K562 (cell line): ENCODE measurements around the gene ZSCAN26. TPM values are rescaled to one million over a fixed set of nuclear protein-coding genes. Genes with fewer than 3 reads are reported as not detected.

Experiments used
- ARNT ChIP-seq, 2 experiments: fragments of 450-650 bp; IDR thresholded peaks; 2 replicates each; pipeline ENCODE4 v1.6.1; 2016; ENCODE audit warnings: mild to moderate bottlenecking in 1 of 2
- FOXJ2 ChIP-seq: fragments of 200-800 bp; sonication (Bioruptor generic); IDR thresholded peaks from 2 replicates; pipeline ENCODE4 v1.6.1; 2016; ENCODE audit warnings: missing genetic modification characterization, missing compliant biosample characterization
- FOXM1 ChIP-seq, 2 experiments: fragments of 450-650 bp in 1 of 2; sonication (generic) in 1 of 2; formaldehyde crosslinking in 1 of 2; IDR thresholded peaks; 2 replicates each; pipeline versions ENCODE4 v1.6.1 to v1.9.0; 2017 to 2022; ENCODE audit warnings: low read depth in 2 of 2, mild to moderate bottlenecking in 2 of 2, missing genetic modification reagents in 1 of 2, moderate library complexity in 1 of 2
- HMGN3 ChIP-seq: IDR thresholded peaks from 2 replicates; pipeline ENCODE4 v1.6.1; 2011; ENCODE audit warnings: borderline replicate concordance, low read depth, mild to moderate bottlenecking, mixed read lengths, low read length; ENCODE audit not compliant: insufficient read length; ENCODE audit errors: extremely low read depth
- MXI1 ChIP-seq: IDR thresholded peaks from 2 replicates; pipeline ENCODE4 v1.6.1; 2011; ENCODE audit warnings: low read depth, mild to moderate bottlenecking, improper control_type of control experiment, low read length
- NFIX ChIP-seq: fragments of 250-450 bp; sonication (Bioruptor Pico); IDR thresholded peaks from 2 replicates; pipeline ENCODE4 v1.4.0; 2020; ENCODE audit warnings: low read depth, mild to moderate bottlenecking, moderate library complexity
- NUFIP1 ChIP-seq: fragments of 450-650 bp; IDR thresholded peaks from 2 replicates; pipeline ENCODE4 v1.6.1; 2018; ENCODE audit not compliant: partially characterized antibody
- PTRF ChIP-seq: fragments of 450-650 bp; IDR thresholded peaks from 2 replicates; pipeline ENCODE4 v1.6.1; 2016; ENCODE audit warnings: mild to moderate bottlenecking, missing genetic modification characterization, missing compliant biosample characterization
- RNF2 ChIP-seq: sonication (generic); IDR thresholded peaks from 2 replicates; pipeline ENCODE4 v1.6.1; 2016
- SMAD2 ChIP-seq: fragments of 150-350 bp; IDR thresholded peaks from 2 replicates; pipeline ENCODE4 v1.6.1; 2014; ENCODE audit warnings: low read depth, mild to moderate bottlenecking, low read length
- U2AF2 ChIP-seq: fragments of 200-400 bp; formaldehyde crosslinking; optimal IDR thresholded peaks from 2 replicates; pipeline ENCODE3; 2017; ENCODE audit warnings: low read depth, mild to moderate bottlenecking, low read length
- WHSC1 ChIP-seq: IDR thresholded peaks from one replicate; pipeline ENCODE4 v1.6.1; 2012; ENCODE audit warnings: low read length, control low read depth, inconsistent platforms
- ZBTB43 ChIP-seq: sonication (generic); formaldehyde crosslinking; IDR thresholded peaks from 2 replicates; pipeline ENCODE4 v1.8.0; 2023; ENCODE audit warnings: mild to moderate bottlenecking, missing genetic modification reagents
- ZNF324 ChIP-seq: fragments of 250-450 bp; sonication (Bioruptor Pico); IDR thresholded peaks from 2 replicates; pipeline ENCODE4 v1.4.0; 2020; ENCODE audit warnings: mild to moderate bottlenecking
- ZNF445 ChIP-seq: fragments of 250-450 bp; sonication (Bioruptor Pico); IDR thresholded peaks from 2 replicates; pipeline ENCODE4 v1.4.0; 2020; ENCODE audit warnings: low read depth, mild to moderate bottlenecking, moderate library complexity
- polyA plus RNA-seq, 8 experiments: library from polyadenylated mRNA; depleted of rRNA in 4 of 8; stranded (reverse) in 5 of 8; unstranded in 3 of 8; fragments of >200 nt; fragmentation: Nextera tagmentation in 2 of 8; fragmentation: Illumina TruSeq in 1 of 8; extraction: Ambion mirVana in 2 of 8; extraction: Trizol in 1 of 8; gene quantifications; 2 replicates each; pipeline versions ENCODE4 v1.2.1 to v1.2.3, GENCODE V29; 2011 to 2014; ENCODE audit warnings: inconsistent platforms in 1 of 8, missing spikeins in 1 of 8
- total RNA-seq, 7 experiments: library from RNA; depleted of rRNA in 6 of 7; stranded (reverse); fragments of >200 nt in 6 of 7; fragmentation: Illumina TruSeq in 2 of 7; extraction: Trizol in 2 of 7; gene quantifications; 2 replicates each; pipeline versions ENCODE4 v1.2.1 to v1.2.3, GENCODE V29; 2011 to 2021; ENCODE audit warnings: low replicate concordance in 1 of 7
- TF ChIP-seq, protein P1 (sequence below): sonication (generic); formaldehyde crosslinking; IDR thresholded peaks from 2 replicates; pipeline ENCODE4 v1.8.0; 2022; ENCODE audit warnings: mild to moderate bottlenecking, missing genetic modification reagents
- TF ChIP-seq, protein P2 (sequence below), 2 experiments: fragments of 200-800 bp in 1 of 2; sonication (Bioruptor generic) in 1 of 2; sonication (generic) in 1 of 2; formaldehyde crosslinking in 1 of 2; IDR thresholded peaks in 1 of 2; conservative IDR thresholded peaks in 1 of 2; 2 replicates each; pipeline versions ENCODE4 v1.5.0 to v1.6.1; 2016 to 2020; ENCODE audit warnings: missing compliant biosample characterization in 1 of 2, missing genetic modification characterization in 1 of 2, missing genetic modification reagents in 1 of 2
- TF ChIP-seq, protein P3 (sequence below), 3 experiments: fragments of 200-800 bp in 1 of 3; sonication (Bioruptor generic) in 1 of 3; sonication (generic) in 1 of 3; formaldehyde crosslinking in 1 of 3; IDR thresholded peaks; 2 replicates each; pipeline versions ENCODE4 v1.6.1 to v1.8.0; 2016 to 2022; ENCODE audit warnings: mild to moderate bottlenecking in 2 of 3, missing compliant biosample characterization in 2 of 3, missing genetic modification characterization in 2 of 3, missing genetic modification reagents in 1 of 3

Gene ZSCAN26
- total and polyA plus RNA-seq, 9 of the 15 experiments (the other 6 are each of a cell fraction or from before 2014, with no cell fraction given): 5.9 to 14.2 (median 10.5) TPM

DNA sequence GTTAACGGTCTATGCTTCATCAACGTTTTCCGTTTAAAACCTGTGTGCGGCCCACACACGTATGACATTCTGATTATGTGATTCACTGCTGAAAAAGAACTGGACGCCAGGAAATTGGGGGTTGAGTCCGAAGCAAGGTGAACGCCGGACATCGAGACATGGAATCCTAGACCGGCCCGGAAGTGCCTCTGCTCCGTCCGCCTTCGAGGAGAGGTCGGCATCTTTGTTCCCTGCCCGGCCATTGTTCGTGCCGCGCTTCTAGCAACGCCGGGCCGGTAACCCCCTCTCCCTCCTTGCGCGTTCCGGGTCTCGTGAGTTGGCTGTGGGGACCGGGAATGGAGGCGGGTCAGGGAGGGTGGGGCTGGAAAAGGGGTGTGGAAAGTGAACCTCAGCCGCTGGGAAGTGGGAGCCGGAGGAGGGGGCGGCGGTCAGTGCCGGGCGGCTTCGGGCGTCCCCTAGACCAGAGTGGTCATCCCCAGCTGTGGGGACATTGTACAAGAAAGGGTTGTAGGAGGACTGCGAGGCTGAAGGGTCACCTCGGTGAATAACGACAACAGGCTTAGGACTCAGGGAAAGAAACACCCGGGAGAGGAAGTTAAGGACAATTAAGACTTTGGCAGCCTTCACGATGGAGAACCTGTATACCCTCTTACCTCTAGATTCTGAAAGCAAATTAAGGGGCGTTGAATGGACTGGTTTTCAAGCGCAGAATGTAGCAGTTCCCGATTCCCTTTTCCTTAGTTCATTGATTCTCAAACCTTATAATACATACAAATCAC, 41.7 kb upstream of the ZSCAN26 start, which contains the start of gene ZSCAN9 (continued):
- TF ChIP-seq, protein P1, sequence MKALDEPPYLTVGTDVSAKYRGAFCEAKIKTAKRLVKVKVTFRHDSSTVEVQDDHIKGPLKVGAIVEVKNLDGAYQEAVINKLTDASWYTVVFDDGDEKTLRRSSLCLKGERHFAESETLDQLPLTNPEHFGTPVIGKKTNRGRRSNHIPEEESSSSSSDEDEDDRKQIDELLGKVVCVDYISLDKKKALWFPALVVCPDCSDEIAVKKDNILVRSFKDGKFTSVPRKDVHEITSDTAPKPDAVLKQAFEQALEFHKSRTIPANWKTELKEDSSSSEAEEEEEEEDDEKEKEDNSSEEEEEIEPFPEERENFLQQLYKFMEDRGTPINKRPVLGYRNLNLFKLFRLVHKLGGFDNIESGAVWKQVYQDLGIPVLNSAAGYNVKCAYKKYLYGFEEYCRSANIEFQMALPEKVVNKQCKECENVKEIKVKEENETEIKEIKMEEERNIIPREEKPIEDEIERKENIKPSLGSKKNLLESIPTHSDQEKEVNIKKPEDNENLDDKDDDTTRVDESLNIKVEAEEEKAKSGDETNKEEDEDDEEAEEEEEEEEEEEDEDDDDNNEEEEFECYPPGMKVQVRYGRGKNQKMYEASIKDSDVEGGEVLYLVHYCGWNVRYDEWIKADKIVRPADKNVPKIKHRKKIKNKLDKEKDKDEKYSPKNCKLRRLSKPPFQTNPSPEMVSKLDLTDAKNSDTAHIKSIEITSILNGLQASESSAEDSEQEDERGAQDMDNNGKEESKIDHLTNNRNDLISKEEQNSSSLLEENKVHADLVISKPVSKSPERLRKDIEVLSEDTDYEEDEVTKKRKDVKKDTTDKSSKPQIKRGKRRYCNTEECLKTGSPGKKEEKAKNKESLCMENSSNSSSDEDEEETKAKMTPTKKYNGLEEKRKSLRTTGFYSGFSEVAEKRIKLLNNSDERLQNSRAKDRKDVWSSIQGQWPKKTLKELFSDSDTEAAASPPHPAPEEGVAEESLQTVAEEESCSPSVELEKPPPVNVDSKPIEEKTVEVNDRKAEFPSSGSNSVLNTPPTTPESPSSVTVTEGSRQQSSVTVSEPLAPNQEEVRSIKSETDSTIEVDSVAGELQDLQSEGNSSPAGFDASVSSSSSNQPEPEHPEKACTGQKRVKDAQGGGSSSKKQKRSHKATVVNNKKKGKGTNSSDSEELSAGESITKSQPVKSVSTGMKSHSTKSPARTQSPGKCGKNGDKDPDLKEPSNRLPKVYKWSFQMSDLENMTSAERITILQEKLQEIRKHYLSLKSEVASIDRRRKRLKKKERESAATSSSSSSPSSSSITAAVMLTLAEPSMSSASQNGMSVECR (CRISPR knock-in tag): peak; percentile 93
- TF ChIP-seq FOXM1 (IDR thresholded peaks at IDR 0.05; ENCODE audit: low read depth) (peak; percentile 66), FOXM1 (CRISPR knock-in tag; IDR thresholded peaks at IDR 0.05; ENCODE audit: low read depth) (no peak; the same call in 1 of the 2 replicates), ARNT (IDR thresholded peaks at IDR 0.05) (peak; percentile 4 to 31; a peak in 2 of 4 replicates), MXI1 (peak; percentile 15; the same call in 1 of the 2 replicates), U2AF2 (no peak), NFIX (CRISPR knock-in tag) (no peak), NUFIP1 (peak; percentile 28), SMAD2 (no peak), PTRF (no peak), ZNF324 (CRISPR knock-in tag) (no peak), HMGN3 (peak; percentile 32), FOXJ2 (tag) (no peak), RNF2 (peak; percentile 93), WHSC1 (no peak), ZBTB43 (no peak), ZNF445 (CRISPR knock-in tag) (no peak)
- TF ChIP-seq, protein P2, sequence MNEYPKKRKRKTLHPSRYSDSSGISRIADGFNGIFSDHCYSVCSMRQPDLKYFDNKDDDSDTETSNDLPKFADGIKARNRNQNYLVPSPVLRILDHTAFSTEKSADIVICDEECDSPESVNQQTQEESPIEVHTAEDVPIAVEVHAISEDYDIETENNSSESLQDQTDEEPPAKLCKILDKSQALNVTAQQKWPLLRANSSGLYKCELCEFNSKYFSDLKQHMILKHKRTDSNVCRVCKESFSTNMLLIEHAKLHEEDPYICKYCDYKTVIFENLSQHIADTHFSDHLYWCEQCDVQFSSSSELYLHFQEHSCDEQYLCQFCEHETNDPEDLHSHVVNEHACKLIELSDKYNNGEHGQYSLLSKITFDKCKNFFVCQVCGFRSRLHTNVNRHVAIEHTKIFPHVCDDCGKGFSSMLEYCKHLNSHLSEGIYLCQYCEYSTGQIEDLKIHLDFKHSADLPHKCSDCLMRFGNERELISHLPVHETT (CRISPR knock-in tag; conservative IDR thresholded peaks at IDR 0.05 in 1 of 2, IDR thresholded peaks at IDR 0.05 in 1 of 2): peak in 1 of 2 experiments; percentile 98; a peak in 2 of 4 replicates
- TF ChIP-seq, protein P3, sequence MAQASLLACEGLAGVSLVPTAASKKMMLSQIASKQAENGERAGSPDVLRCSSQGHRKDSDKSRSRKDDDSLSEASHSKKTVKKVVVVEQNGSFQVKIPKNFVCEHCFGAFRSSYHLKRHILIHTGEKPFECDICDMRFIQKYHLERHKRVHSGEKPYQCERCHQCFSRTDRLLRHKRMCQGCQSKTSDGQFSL (CRISPR knock-in tag; IDR thresholded peaks at IDR 0.05): peak; percentile 42; the same call in 1 of the 2 replicates
- TF ChIP-seq, protein P3 (tag; IDR thresholded peaks at IDR 0.05): no peak; a peak in 1 of 4 replicates
